ENCODE measurements around the gene FRG2B.
"Not testable (repeated sequence)": the region's sequence is repeated elsewhere in the genome, so short reads cannot be mapped to it uniquely, and the experiment has no call there.

The FRG2B gene

DNA sequence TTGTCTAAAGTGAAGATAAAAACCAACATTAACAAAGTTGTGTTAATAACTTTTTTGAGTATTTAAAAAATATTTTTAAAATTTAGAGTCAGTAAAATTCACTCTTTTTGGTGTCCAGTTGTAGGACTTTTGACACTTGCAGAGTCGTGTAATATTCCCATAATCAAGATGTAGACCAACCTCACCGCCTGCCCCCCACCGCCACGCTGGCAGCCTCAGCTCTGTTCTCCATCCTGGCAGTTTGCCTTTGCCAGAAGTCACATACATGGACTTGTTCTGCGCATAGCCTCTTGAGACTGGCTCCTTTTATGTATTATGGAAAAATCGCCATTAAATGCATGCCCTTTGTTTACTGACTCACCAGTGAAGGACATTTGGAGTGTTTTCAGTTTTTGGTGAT lies 33.9 kb downstream of the FRG2B start:
- no peak for DNase-seq

DNA sequence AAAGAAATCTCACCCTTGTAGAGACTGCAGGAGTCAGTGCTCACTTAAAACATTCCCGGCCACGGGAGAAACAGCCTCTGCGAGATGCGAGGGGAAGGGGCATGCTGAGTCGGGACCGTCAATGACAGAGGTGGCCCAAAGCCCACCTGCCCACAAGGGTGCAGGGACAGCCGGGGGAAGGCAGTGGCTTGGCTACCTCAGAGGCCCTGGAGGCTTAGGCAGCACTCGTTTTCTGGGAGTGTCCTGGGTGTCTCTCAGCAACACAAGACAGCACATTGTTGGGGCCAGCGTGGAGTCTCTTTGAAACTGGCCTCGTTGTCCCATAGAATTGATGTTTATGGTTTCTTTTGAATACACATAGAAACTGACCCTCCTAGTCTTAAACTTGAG lies 35.6 kb downstream of the FRG2B start:
- DNase-seq: no peak

DNA sequence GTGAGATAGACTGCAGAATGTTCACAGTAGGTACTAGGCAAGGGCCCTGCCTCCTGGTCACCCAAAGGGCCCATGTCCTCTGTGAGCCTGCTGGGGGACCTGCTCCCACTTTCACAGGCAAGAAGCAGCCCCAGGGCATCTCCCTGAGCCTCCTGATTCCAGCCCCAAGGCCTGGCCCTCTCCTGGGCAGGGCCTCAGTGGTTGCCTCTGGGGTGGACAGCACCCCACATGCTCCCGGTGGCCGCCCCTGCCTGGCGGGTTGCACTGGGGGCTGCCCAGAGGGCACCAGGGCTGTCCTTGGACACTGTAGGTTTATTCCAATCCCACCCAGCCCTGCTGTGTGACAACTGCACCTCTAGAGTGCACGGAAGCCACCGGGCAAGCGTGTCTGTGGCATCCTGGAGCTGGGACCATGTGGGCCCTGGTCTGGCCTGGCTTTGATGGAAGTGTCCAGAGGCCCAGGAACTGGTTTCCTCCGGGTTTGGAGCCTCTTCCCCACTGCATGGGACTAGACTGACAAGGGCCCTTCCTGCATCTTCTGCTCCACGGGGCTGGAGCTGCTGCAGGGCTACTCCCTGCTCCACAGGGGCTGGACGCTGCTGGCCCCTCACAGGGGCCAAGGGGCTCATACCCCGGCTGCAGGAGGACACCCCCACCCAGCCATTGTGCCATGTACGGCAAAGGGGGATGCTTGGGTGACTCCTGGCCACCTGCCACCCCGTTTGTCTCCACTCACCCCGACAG lies 36.2 kb downstream of the FRG2B start:
- DNase-seq: no peak

DNA sequence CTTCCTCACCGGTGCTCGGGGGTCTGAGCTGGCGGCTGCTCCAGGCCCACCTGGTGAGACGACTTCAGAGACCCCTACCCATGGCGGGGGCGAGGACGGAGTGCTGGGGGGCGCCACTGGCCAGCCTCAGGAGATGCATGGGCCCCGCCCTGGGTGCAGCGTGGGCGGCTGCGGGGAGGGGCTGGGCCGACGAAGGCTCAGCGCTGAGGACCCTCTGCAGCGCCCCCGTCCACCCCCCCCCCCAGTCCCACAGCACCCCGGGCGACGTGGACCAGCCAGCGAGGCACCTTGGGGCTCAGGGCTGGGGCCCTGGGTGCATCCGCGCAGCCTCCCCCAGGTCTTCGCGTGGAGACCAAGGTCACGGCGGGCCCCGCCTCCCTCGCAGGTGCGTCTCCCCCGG lies 49.6 kb downstream of the FRG2B start:
- DNase-seq: not testable (repeated sequence)

Data from CD4-positive, alpha-beta T cell treated with Interleukin-17A for 4 hours (primary cell).